IMR-90 (cell line): Measurements from ENCODE around the gene TLL1.

Source experiments
- CEBPB ChIP-seq: IDR thresholded peaks from 2 replicates; pipeline ENCODE4 v1.6.1; 2012; ENCODE audit warnings: low read depth, low read length, improper control_type of control experiment
- CHD1 ChIP-seq: IDR thresholded peaks from 2 replicates; pipeline ENCODE4 v1.6.1; 2012; ENCODE audit warnings: low read depth, low read length, improper control_type of control experiment
- CTCF ChIP-seq: conservative IDR thresholded peaks from 2 replicates; pipeline ENCODE4 v1.5.1; 2012; ENCODE audit warnings: mild to moderate bottlenecking, low read depth, low read length, improper control_type of control experiment
- ELK1 ChIP-seq: fragments of 150-350 bp; IDR thresholded peaks from 2 replicates; pipeline ENCODE4 v1.6.1; 2016; ENCODE audit warnings: low read depth, mild to moderate bottlenecking, low read length, moderate library complexity, borderline replicate concordance
- FOS ChIP-seq: fragments of 150-350 bp; IDR thresholded peaks from 2 replicates; pipeline ENCODE4 v1.6.1; 2016; ENCODE audit warnings: low read depth, low read length
- MAFK ChIP-seq: IDR thresholded peaks from 2 replicates; pipeline ENCODE4 v1.6.1; 2012; ENCODE audit warnings: low read depth, low read length, improper control_type of control experiment
- MAZ ChIP-seq: IDR thresholded peaks from 2 replicates; pipeline ENCODE4 v1.6.1; 2012; ENCODE audit warnings: low read depth, mild to moderate bottlenecking, low read length, improper control_type of control experiment, moderate library complexity, borderline replicate concordance
- MXI1 ChIP-seq: IDR thresholded peaks from 2 replicates; pipeline ENCODE4 v1.6.1; 2012; ENCODE audit warnings: low read depth, mild to moderate bottlenecking, low read length, moderate library complexity, borderline replicate concordance
- POLR2A ChIP-seq: IDR thresholded peaks from 2 replicates; pipeline ENCODE4 v1.6.1; 2012; ENCODE audit warnings: mild to moderate bottlenecking, low read depth, low read length
- RAD21 ChIP-seq: IDR thresholded peaks from 2 replicates; pipeline ENCODE4 v1.6.1; 2012; ENCODE audit warnings: low read length, improper control_type of control experiment
- RCOR1 ChIP-seq: IDR thresholded peaks from 2 replicates; pipeline ENCODE4 v1.6.1; 2012; ENCODE audit warnings: mild to moderate bottlenecking, low read length, improper control_type of control experiment; ENCODE audit not compliant: insufficient replicate concordance
- RFX5 ChIP-seq: IDR thresholded peaks from 2 replicates; pipeline ENCODE4 v1.8.0; 2012; ENCODE audit warnings: low read depth, mild to moderate bottlenecking, low read length, moderate library complexity
- SMC3 ChIP-seq: fragments of 150-350 bp; IDR thresholded peaks from 2 replicates; pipeline ENCODE4 v1.6.1; 2016; ENCODE audit warnings: low read depth, mild to moderate bottlenecking, antibody characterized with exemption, low read length, moderate library complexity
- USF2 ChIP-seq: fragments of 150-350 bp; IDR thresholded peaks from 2 replicates; pipeline ENCODE4 v1.6.1; 2017; ENCODE audit warnings: mild to moderate bottlenecking, antibody characterized with exemption, low read length, low read depth

DNA sequence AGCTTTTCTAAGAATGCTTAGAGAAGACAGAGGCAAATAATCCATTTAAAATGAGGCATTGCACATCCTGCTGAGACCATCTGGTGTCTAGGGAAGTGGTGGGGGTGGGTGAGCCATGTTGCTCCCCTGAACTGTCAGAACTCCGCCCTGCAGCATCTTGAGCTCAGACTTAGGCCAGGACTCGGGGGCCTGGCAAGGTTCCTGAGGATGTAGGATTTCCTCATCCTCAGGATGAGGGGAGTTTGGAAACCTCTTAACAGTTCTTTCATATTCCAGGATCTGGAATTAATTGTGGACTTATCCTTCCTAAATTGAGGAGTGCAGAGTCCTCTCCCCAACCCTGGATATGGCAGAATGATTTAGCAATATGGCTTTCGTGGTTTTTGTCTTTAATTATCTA, 6.6 kb downstream of the TLL1 start:
- no peak for TF ChIP-seq CTCF
- TF ChIP-seq USF2, result no peak
- no peak for TF ChIP-seq RFX5
- TF ChIP-seq POLR2A, result no peak
- TF ChIP-seq CEBPB, result no peak
- TF ChIP-seq MAFK, result no peak
- no peak for TF ChIP-seq RAD21
- no peak for TF ChIP-seq MXI1
- no peak for TF ChIP-seq MAZ
- no peak for TF ChIP-seq ELK1
- TF ChIP-seq FOS, result no peak
- TF ChIP-seq SMC3, result no peak
- no peak for TF ChIP-seq RCOR1
- TF ChIP-seq CHD1, result no peak
